Esophagus squamous epithelium (tissue), 5 donors: ENCODE results near the gene PARD3B. TPM values are rescaled to one million over a fixed set of nuclear protein-coding genes. Genes with fewer than 3 reads are reported as not detected.

Experiments
- DNase-seq: peaks from one replicate; lab custom pipeline; 2025; lab: John Stamatoyannopoulos, UW
- H3K27ac ChIP-seq, 4 donors: fragments of 200-600 bp; sonication (generic); one replicate each; pipeline ENCODE4 v1.5.1; 2016 to 2019; ENCODE audit warnings: mild to moderate bottlenecking in 1 of 4
- H3K27me3 ChIP-seq, 4 donors: fragments of 200-600 bp; sonication (generic); 1 replicate in 3 of 4; 2 replicates in 1 of 4; pipeline versions ENCODE4 v1.5.1 to v1.6.0; 2017 to 2021; ENCODE audit warnings: antibody characterized with exemption in 1 of 4
- H3K36me3 ChIP-seq, 3 donors: fragments of 200-600 bp; sonication (generic); one replicate each; pipeline ENCODE4 v1.5.1; 2016 to 2019
- H3K4me1 ChIP-seq, 3 donors: fragments of 200-600 bp; sonication (generic); one replicate each; pipeline ENCODE4 v1.5.1; 2017 to 2019
- H3K4me3 ChIP-seq, 4 donors: fragments of 200-600 bp; sonication (generic); 1 replicate in 3 of 4; 2 replicates in 1 of 4; pipeline ENCODE4 v1.5.1; 2016 to 2019; ENCODE audit warnings: mild to moderate bottlenecking in 2 of 4, moderate library complexity in 1 of 4
- H3K9me3 ChIP-seq, 3 donors: fragments of 200-600 bp; sonication (generic); one replicate each; pipeline ENCODE4 v1.5.1; 2016 to 2019
- CTCF ChIP-seq, 6 experiments: fragments of 450-650 bp in 4 of 6; fragments of 200-600 bp in 2 of 6; sonication (generic) in 2 of 6; IDR thresholded peaks; one replicate each; pipeline ENCODE4 v1.5.1; 2016 to 2019; ENCODE audit warnings: antibody characterized with exemption in 6 of 6, mild to moderate bottlenecking in 4 of 6, moderate library complexity in 4 of 6
- POLR2A ChIP-seq, 4 donors: fragments of 450-650 bp; IDR thresholded peaks; one replicate each; pipeline ENCODE4 v1.6.1; 2017; ENCODE audit warnings: antibody characterized with exemption in 4 of 4, mild to moderate bottlenecking in 4 of 4, moderate library complexity in 3 of 4
- WGBS, 2 donors: methylation state at CpG; one replicate each; pipeline ENCODE4 v1.1.5; 2018; 5-methylcytosine and 5-hydroxymethylcytosine counted together
- intact Hi-C: fragments of 100-400 bp; cut with DNase I; formaldehyde crosslinking; loops from one replicate; pipeline ENCODE4 v1.15.0; 2022
- total RNA-seq, 4 donors: library from RNA; depleted of rRNA; stranded (reverse); fragments of >200 nt; gene quantifications; one replicate each; pipeline ENCODE4 v1.1.0, GENCODE V29; 2016
- donor health status: DM: yes; HTN: yes; CAD: no.

Gene PARD3B
- total RNA-seq, 4 donors from 2014 or later = 2.4 to 15.8 (median 4.3) TPM

GRCh38 chr2:204664708-204665121, 119.4 kb downstream of the PARD3B start:
- no peak for DNase-seq
- Histone ChIP-seq H3K27ac (peak overlapping the region in 1 of 4 donors; percentile 55), H3K9me3 (no peaks in the 10 kb centered on the region), H3K36me3 (no peaks in the 10 kb centered on the region), H3K4me1 (peaks cover 0 to 13% (median 4%) of the 10 kb centered on the region in 3 donors), H3K4me3 (no peak overlapping the region), H3K27me3 (no peaks in the 10 kb centered on the region)
- intact Hi-C loops = no loop called here
- 22 to 50% methylated on average over 1 of the region's 1 CpG for whole genome bisulfite sequencing, 2 donors
- TF ChIP-seq CTCF (IDR thresholded peaks at IDR 0.05) (no peak), POLR2A (IDR thresholded peaks at IDR 0.05) (no peak)

DNA sequence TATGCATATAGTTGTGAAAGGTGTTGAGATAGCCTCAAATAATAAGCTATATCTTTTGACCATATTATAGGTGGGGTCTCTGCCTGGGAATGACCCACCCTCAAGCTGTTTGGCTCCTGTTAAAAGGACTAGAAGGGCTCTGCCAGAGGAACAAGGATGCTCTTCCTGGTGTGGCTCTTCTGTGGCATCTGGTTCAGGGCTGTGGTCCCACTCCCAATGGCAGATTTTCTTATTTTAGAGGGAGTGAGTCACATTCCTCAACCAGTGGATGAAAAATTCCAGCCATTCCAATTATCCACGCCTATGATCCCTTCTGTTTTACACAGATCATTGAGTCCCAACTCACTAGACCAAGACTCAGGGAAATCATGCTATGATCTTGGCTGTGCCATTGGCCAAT, 119.9 kb downstream of the PARD3B start:
- DNase-seq = no peak
- Histone ChIP-seq H3K4me3 (no peak overlapping the region), H3K27me3 (no peaks in the 10 kb centered on the region), H3K36me3 (no peaks in the 10 kb centered on the region), H3K9me3 (no peaks in the 10 kb centered on the region), H3K4me1 (peaks cover 0 to 13% (median 4%) of the 10 kb centered on the region in 3 donors), H3K27ac (peak overlapping the region in 2 of 4 donors; percentile 54 to 55)
- WGBS, 2 donors = 38 to 40% methylated on average over 1 of the region's 1 CpG
- intact Hi-C loops = no loop called here
- no peak for TF ChIP-seq POLR2A (IDR thresholded peaks at IDR 0.05)
- no peak for TF ChIP-seq CTCF (IDR thresholded peaks at IDR 0.05)

GRCh38 chr2:204665771-204666170, 120.5 kb downstream of the PARD3B start:
- 93 to 98% methylated on average over 2 of the region's 2 CpGs for WGBS, 2 donors
- DNase-seq = no peak
- Histone ChIP-seq H3K27me3 (no peaks in the 10 kb centered on the region), H3K27ac (peak overlapping the region in 1 of 4 donors; percentile 54), H3K36me3 (no peaks in the 10 kb centered on the region), H3K9me3 (no peaks in the 10 kb centered on the region), H3K4me1 (peaks cover 0 to 13% (median 4%) of the 10 kb centered on the region in 3 donors), H3K4me3 (no peak overlapping the region)
- intact Hi-C loops = no loop called here
- TF ChIP-seq POLR2A (IDR thresholded peaks at IDR 0.05) = no peak
- no peak for TF ChIP-seq CTCF (IDR thresholded peaks at IDR 0.05)

- no peaks in the 10 kb centered on the region for H3K36me3 ChIP-seq
- peaks cover 0 to 13% (median 4%) of the 10 kb centered on the region in 3 donors for H3K4me1 ChIP-seq
- H3K9me3 ChIP-seq = no peaks in the 10 kb centered on the region
- DNase-seq = no peak
- TF ChIP-seq CTCF (IDR thresholded peaks at IDR 0.05) (no peak), POLR2A (IDR thresholded peaks at IDR 0.05) (no peak)
- WGBS, 2 donors = 85 to 100% methylated on average over 2 of the region's 2 CpGs
- H3K27ac ChIP-seq = no peak overlapping the region
- intact Hi-C loops = no loop called here
- H3K27me3 ChIP-seq = no peaks in the 10 kb centered on the region
- no peak overlapping the region for H3K4me3 ChIP-seq
Measured at GRCh38 chr2:204667990-204668389, 122.7 kb downstream of the PARD3B start.

DNA sequence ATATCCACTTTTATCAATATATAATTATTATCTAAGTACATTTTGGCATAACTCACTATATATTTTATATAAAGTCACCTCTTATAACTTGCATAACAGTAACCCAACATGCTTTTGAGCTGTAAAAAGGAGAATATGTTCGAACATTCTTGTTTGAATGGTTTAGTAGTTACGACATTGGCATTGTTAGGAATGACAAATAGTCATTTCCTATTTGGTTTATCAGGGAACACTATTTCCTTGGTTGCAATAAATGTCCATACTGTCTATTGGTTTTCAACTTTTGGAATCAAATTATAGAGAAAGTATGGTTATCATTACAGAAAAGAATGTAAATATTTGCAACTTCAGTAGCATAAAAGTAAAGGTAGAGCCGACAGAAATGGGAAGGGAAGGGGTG, 124.1 kb downstream of the PARD3B start:
- Histone ChIP-seq H3K27me3 (no peaks in the 10 kb centered on the region), H3K9me3 (no peaks in the 10 kb centered on the region), H3K4me1 (peaks cover 0 to 10% (median 4%) of the 10 kb centered on the region in 3 donors), H3K27ac (no peak overlapping the region), H3K36me3 (no peaks in the 10 kb centered on the region), H3K4me3 (no peak overlapping the region)
- DNase-seq = no peak
- 77 to 85% methylated on average over 3 of the region's 3 CpGs for WGBS, 2 donors
- no peak for TF ChIP-seq CTCF (IDR thresholded peaks at IDR 0.05)
- TF ChIP-seq POLR2A (IDR thresholded peaks at IDR 0.05) = no peak
- intact Hi-C loops = no loop called here
